ENCODE measurements around the gene DPYSL5. TPM values are rescaled to one million over a fixed set of nuclear protein-coding genes. Genes with fewer than 3 reads are reported as not detected.

The DPYSL5 gene
- total RNA-seq, 1 donor from 2014 or later, result not detected

- ATAC-seq (no peak), DNase-seq (no peak)
- no peak overlapping the region for H3K4me3 ChIP-seq
- H3K27me3 ChIP-seq, result peaks cover 5% of the 10 kb centered on the region
- H3K36me3 ChIP-seq, result no peaks in the 10 kb centered on the region
- intact Hi-C loops (cut with DNase I), result no loop called here
- H3K27ac ChIP-seq, result no peak overlapping the region
- H3K4me1 ChIP-seq, result no peaks in the 10 kb centered on the region
- TF ChIP-seq CTCF (IDR thresholded peaks at IDR 0.05), result no peak
- H3K9me3 ChIP-seq, result no peaks in the 10 kb centered on the region
Observed at GRCh38 chr2:26892133-26892532, 44.2 kb downstream of the DPYSL5 start.

- ATAC-seq (no peak), DNase-seq (no peak)
- no peak overlapping the region for H3K4me3 ChIP-seq
- H3K9me3 ChIP-seq, result no peaks in the 10 kb centered on the region
- no peak for TF ChIP-seq CTCF (IDR thresholded peaks at IDR 0.05)
- no peak overlapping the region for H3K27ac ChIP-seq
- no peaks in the 10 kb centered on the region for H3K36me3 ChIP-seq
- H3K27me3 ChIP-seq, result peaks cover 5% of the 10 kb centered on the region
- H3K4me1 ChIP-seq, result no peaks in the 10 kb centered on the region
- intact Hi-C loops (cut with DNase I), result no loop called here
Observed at GRCh38 chr2:26892922-26893524, 45.1 kb downstream of the DPYSL5 start.

- H3K9me3 ChIP-seq, result no peaks in the 10 kb centered on the region
- no peaks in the 10 kb centered on the region for H3K36me3 ChIP-seq
- DNase-seq (no peak), ATAC-seq (no peak)
- intact Hi-C loops (cut with DNase I), result no loop called here
- H3K27me3 ChIP-seq, result peaks cover 5% of the 10 kb centered on the region
- TF ChIP-seq CTCF (IDR thresholded peaks at IDR 0.05), result no peak
- no peak overlapping the region for H3K4me3 ChIP-seq
- no peaks in the 10 kb centered on the region for H3K4me1 ChIP-seq
- no peak overlapping the region for H3K27ac ChIP-seq
Observed at GRCh38 chr2:26894136-26894535, 46.2 kb downstream of the DPYSL5 start.

GRCh38 chr2:26897807-26898479, 50.0 kb downstream of the DPYSL5 start:
- H3K4me3 ChIP-seq, result no peak overlapping the region
- ATAC-seq, result no peak
- no peak for DNase-seq
- no peak overlapping the region for H3K27ac ChIP-seq
- no peaks in the 10 kb centered on the region for H3K27me3 ChIP-seq
- no peak for TF ChIP-seq CTCF (IDR thresholded peaks at IDR 0.05)
- H3K9me3 ChIP-seq, result no peaks in the 10 kb centered on the region
- intact Hi-C loops (cut with DNase I), result no loop called here
- no peaks in the 10 kb centered on the region for H3K4me1 ChIP-seq
- H3K36me3 ChIP-seq, result no peaks in the 10 kb centered on the region

- ATAC-seq (no peak), DNase-seq (no peak)
- Histone ChIP-seq H3K4me3 (no peak overlapping the region), H3K4me1 (no peaks in the 10 kb centered on the region), H3K9me3 (no peaks in the 10 kb centered on the region), H3K36me3 (no peaks in the 10 kb centered on the region), H3K27ac (no peak overlapping the region), H3K27me3 (no peaks in the 10 kb centered on the region)
- intact Hi-C loops (cut with DNase I), result no loop called here
- TF ChIP-seq CTCF (IDR thresholded peaks at IDR 0.05), result no peak
Observed at GRCh38 chr2:26898480-26899078, 50.6 kb downstream of the DPYSL5 start.

Data from upper lobe of right lung (tissue), 1 donor.